Retina (tissue), 1 donor: ENCODE results near the gene CRACDL.

Experiments used
- DNase-seq: peaks from one replicate; pipeline ENCODE4 v3.0.0-alpha.2; 2016

The CRACDL gene

GRCh38 chr2:98849113-98849512, 86.9 kb downstream of the CRACDL start:
- no peak for DNase-seq

DNA sequence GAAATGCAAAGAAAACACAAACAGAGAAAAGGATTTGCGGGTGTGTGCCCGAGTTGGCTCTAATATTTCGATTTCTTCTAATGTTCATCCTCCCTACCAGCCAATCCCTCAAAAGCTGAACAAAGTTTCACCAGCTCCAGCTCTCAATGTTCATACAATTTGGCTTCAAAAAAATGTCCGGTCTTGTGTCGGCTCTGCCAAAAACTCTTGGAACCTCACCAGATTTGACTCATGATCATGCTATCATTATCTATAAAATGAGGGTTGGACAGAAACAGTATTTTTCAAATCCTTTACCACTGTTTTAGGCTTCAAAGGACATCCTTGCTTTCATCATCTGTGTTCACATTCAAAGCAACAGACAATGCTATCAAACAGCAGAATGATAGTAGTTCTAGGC, 88.2 kb downstream of the CRACDL start:
- DNase-seq, result no peak

- DNase-seq, result no peak
These were observed 90.0 kb downstream of the CRACDL start for GRCh38 chr2:98846041-98846440.

- no peak for DNase-seq
These were observed 93.9 kb downstream of the CRACDL start for GRCh38 chr2:98842136-98842535.

GRCh38 chr2:98839292-98839691, 96.7 kb downstream of the CRACDL start:
- DNase-seq, result no peak

GRCh38 chr2:98835831-98836385, 100.1 kb downstream of the CRACDL start:
- peak; percentile 29 for DNase-seq

DNA sequence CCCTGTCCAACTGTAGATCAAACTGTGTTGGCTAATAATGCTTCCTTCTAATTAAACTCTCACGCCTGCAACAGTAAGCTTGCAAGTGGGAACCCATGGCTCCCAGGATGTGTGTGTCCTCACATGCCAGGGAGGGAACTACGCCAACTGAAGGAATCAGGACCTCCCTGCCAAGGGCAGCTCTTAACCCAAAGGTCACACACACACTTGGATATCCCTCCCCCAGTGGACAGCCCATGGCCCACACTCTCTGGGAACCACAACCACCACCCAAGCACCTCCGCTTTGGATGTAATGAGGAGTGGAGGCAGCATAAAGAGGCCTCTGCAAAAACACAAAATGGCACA, 102.1 kb downstream of the CRACDL start:
- no peak for DNase-seq

DNA sequence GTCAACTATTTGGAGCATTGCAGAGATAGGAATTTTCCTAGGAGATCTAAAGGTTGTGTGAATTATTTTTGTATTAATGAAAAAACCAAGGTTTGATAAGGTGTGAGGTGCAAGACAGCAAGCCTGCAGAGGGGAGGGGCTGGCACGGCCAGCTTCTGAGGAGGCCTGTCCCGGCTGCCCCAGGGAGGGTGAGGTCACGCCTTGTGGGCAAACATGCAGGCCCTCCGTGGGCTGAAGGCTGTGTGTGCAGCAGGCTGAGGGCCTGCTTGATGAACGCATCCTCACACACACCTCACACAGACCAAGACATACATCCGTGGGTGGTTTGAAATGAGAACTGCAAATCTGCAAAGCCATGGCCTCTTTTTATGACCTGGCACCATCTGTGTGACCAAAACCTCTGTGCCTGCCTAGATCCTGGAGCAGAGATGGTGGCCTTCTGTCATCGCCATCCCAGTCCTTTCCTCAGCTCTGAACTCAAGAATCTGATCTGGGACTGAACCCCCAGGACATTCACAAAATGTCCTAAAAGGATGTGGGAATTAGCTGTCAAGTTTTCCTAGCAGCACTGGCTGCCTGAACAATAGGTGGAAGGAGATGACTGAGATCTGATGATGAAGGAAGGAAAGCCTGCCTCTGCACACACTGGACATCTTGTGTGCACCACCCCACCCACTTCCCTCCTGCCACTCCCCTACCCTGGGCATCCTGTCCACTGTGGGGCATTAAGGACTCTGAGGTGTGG, 102.7 kb downstream of the CRACDL start:
- DNase-seq, result no peak

- DNase-seq, result no peak
These were observed 103.9 kb downstream of the CRACDL start for GRCh38 chr2:98832172-98832571.

DNA sequence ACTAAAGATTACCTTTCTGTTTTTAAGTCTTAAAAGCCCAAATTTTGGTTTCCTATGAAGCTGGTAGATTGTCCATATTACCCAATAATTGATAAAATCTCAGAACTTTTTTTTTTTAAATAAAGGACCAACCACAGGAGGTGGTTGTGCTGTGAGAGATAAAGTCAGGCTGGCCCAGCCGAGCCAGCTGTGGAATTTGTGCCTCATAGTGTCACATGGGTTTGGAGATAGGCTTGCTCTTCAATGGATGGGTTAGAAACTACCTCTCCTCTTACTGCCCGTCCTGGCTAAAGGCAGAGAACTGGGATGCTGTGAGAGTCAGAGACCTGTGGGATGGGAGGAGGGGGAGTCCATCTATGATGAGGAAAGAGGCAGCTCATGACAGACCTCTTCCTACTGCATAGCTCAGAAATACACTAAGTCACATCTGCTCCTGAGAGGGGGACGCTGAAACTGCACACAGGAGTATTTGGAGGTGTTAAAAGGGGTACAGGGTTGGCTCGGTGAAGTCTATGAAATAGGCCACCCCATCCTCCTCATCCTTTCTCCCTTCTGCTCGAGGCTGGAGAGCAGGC, 105.4 kb downstream of the CRACDL start:
- no peak for DNase-seq

- no peak for DNase-seq
These were observed 106.3 kb downstream of the CRACDL start for GRCh38 chr2:98829581-98830270.

- no peak for DNase-seq
These were observed 107.1 kb downstream of the CRACDL start for GRCh38 chr2:98828793-98829371.

GRCh38 chr2:98828369-98828744, 107.7 kb downstream of the CRACDL start:
- no peak for DNase-seq

DNA sequence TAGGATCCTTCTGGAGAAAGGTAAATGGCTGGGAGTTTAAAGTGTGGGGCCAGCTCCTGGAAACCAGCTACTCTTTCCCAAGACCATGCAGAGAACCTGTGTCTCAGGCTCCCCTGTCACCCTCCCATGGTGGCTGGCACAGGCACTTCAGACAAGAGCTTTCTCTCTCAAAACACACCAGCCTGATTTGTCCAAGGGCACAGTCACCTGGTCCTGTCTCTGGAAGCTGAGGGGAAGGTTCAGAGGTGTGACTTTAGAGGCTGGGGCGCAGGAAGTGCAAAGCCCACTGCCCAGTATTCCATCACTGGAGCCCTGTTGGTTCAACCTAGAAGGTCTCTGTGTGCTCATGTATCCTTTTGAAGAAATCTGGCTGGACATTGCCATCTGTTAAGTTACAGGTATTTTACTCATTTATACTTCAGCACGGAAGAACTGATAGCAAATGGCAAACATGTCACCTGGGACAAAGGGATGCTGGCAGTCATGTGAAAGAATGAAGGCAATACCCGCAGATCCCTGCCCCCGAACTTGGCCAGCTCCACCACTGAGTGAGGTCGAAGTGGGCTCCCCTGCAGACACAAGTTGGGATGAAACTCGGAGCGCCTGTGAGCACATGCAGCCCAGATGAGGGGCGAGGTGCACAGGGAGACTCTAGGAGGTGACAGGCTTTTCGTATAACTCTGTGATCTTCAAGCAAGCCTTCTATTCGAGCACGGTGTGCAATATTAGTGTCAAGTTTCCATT, 108.2 kb downstream of the CRACDL start:
- DNase-seq, result no peak

DNA sequence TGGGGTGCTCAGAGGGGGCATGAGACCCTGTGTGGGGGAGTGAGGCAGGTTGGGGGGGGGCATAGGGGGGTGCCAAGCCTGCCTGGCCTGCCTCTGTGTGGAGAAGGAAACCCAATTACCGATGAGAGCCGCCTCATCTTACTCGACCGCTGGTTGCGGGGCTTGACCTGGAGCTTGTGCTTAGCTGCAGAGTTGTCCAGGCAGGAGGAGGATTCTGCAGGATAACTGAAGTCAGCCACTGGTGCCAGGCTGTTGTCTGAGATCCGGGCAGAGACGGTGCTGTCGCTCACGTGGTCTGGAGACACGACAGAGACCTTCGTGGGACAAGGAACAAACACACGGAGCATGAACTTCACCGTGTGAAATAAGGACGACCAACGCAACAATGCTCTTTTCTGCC, 109.2 kb downstream of the CRACDL start:
- DNase-seq, result no peak

DNA sequence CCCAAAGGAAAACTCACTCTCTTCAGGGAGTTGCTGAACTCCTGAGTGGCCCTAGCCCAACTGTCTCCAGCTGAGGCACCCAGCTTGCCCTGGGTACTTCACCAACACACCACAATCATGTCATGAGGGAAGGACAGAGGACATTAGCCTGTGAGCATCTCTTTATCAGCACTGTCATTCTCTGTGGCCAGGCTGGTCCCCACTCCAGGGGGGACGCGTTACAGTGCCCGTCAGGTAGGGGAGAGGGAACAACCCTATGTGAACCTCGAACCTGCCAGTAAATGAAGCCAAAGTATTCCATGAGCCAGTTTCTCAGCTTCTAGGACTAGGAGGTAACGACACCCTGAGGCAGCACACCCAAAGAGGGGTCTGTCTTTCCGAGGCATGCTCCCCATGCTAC, 110.2 kb downstream of the CRACDL start:
- no peak for DNase-seq

- no peak for DNase-seq
These were observed 110.6 kb downstream of the CRACDL start for GRCh38 chr2:98825404-98825803.

GRCh38 chr2:98825020-98825350, 111.0 kb downstream of the CRACDL start:
- no peak for DNase-seq

DNA sequence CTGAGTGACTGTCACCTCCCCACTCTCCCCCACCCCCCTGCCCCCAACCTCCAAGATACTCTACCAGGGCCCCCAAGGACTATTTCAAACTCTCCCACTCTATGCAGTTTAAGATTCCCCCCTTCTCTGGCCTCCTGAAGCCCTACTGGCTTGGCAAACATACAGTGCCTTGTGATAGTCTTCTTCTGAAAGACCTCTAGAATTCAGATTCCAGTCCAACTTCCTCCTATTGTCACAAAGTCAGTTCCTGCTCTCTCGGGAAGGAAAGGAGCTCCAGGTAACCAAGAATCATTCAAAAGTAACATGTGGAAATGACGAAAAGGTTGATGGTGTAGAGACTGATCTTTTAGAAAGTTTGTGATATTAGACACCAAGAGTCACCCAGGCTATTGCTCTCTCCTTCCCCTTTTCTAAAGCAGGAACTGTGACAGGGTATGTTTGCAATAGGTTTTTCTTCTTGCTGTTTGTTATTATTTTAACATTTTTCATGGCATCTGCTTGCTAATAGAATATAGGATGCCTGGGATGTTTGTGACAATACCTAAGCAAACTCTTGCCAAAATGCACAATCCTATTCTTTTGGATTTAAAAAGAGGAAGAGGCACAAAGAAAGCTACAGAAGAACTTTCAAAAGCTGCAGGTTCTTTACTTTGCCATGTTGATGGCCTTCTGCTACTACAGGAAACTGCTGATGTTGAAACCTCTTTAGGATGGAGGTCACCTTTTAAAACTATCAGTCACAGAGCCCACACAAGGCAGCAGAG, 111.6 kb downstream of the CRACDL start:
- no peak for DNase-seq

DNA sequence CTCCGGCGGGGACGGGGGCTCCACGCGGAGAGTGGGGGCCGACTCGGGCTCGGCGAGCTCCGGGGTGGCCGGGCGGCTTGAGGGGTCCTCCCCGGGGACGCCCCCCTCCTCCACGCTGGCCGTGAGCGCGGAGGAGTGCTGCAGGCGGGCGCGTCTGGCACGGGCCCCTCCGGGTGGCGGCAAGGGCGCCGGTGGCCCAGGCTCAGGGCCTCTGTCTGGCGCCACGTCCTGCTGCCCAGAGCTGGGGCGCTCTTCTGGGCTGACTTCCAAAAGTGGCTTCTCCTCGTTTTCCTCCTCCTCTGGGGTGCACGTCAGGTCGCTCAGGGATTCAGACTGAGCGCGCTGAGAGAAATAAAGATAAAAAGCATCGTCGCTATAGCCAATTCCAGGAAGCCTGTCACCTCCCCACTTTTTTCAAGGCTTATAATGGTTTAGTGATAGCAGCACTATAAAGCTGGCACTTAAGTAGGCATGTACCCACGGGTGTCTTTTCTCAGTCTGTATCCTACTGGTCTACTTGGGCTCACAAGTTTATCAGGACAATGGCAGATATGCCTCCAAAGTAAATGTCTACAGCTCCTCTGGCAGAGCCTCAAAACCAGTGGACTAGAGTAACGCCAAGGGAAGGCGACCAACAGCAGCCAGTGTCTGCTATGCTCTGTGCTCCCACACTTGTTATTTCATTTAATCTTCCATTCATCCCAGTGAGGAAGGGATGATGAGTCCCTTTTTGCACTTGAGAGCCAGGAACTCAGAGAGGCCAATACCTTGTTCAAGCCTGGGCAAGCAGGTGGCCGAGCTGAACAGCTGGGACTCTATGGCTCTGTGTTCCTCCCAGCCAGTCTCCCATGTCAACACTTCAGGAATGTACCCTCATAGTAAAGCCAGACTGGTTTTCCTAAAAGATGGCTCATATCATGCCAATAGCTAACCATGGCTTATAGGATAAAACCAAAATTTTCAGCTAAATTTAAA, 112.5 kb downstream of the CRACDL start:
- DNase-seq, result no peak
